Measurements from ENCODE around the gene MAT1A. TPM values are rescaled to one million over a fixed set of nuclear protein-coding genes. Genes with fewer than 3 reads are reported as not detected.

The MAT1A gene
- total RNA-seq, 1 donor from 2014 or later: 0.11 TPM

DNA sequence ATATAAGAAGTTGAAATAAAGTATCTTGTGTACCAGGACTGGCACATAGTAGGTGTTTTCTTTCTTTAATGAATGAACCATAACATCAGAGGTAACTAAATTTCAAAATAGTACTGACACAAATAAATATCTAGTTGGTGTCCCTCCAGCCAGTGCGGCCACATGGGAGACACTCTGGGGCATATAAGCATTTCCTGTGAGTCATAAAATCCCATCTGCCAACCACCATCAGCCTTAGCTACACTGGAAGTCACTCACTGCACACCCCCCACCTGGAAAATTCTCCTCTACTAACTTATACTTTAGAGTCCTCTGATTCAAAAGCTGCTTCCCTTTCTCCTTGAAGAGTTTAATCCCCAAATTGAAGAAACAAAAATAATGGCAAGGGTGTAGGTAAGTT lies 34.6 kb upstream of the MAT1A start:
- Mint-ChIP-seq H3K27me3 (ENCODE audit: low read depth, unreplicated experiment) (no peaks in the 10 kb centered on the region), H3K36me3 (ENCODE audit: low read depth, unreplicated experiment) (no peaks in the 10 kb centered on the region), H3K27ac (ENCODE audit: unreplicated experiment) (peak overlapping the region; percentile 89), H3K9me3 (ENCODE audit: unreplicated experiment) (peaks cover 3% of the 10 kb centered on the region), H3K4me1 (ENCODE audit: low read depth, unreplicated experiment) (peaks cover 22% of the 10 kb centered on the region), H3K4me3 (ENCODE audit: unreplicated experiment) (no peak overlapping the region)
- Histone ChIP-seq H3K4me3 (ENCODE audit: insufficient read depth, low read depth, low read length) (no peak overlapping the region), H3K4me1 (ENCODE audit: insufficient read depth, low read length) (no peaks in the 10 kb centered on the region), H2AFZ (ENCODE audit: low read depth, low read length) (no peak overlapping the region), H3K27ac (ENCODE audit: low read depth, low read length) (no peak overlapping the region), H3K4me2 (ENCODE audit: low read length) (no peak overlapping the region), H3K9me3 (ENCODE audit: insufficient read depth, low read depth, low read length) (no peaks in the 10 kb centered on the region), H4K20me1 (ENCODE audit: insufficient read depth, low read length) (no peaks in the 10 kb centered on the region), H3K9ac (ENCODE audit: low read length) (no peak overlapping the region), H3K27me3 (ENCODE audit: insufficient read depth, low read length) (no peaks in the 10 kb centered on the region), H3K36me3 (ENCODE audit: insufficient read depth, low read length) (no peaks in the 10 kb centered on the region), H3K79me2 (ENCODE audit: insufficient read depth, low read length) (no peaks in the 10 kb centered on the region)
- FAIRE-seq (no peak), DNase-seq (ENCODE audit: low read depth) (peak; percentile 12)
- TF ChIP-seq, protein P1, sequence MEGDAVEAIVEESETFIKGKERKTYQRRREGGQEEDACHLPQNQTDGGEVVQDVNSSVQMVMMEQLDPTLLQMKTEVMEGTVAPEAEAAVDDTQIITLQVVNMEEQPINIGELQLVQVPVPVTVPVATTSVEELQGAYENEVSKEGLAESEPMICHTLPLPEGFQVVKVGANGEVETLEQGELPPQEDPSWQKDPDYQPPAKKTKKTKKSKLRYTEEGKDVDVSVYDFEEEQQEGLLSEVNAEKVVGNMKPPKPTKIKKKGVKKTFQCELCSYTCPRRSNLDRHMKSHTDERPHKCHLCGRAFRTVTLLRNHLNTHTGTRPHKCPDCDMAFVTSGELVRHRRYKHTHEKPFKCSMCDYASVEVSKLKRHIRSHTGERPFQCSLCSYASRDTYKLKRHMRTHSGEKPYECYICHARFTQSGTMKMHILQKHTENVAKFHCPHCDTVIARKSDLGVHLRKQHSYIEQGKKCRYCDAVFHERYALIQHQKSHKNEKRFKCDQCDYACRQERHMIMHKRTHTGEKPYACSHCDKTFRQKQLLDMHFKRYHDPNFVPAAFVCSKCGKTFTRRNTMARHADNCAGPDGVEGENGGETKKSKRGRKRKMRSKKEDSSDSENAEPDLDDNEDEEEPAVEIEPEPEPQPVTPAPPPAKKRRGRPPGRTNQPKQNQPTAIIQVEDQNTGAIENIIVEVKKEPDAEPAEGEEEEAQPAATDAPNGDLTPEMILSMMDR (IDR thresholded peaks at IDR 0.05; ENCODE audit: insufficient read depth, low read depth, low read length): no peak
- no peak for TF ChIP-seq EZH2 (IDR thresholded peaks at IDR 0.05; ENCODE audit: insufficient read depth, low read length)

DNA sequence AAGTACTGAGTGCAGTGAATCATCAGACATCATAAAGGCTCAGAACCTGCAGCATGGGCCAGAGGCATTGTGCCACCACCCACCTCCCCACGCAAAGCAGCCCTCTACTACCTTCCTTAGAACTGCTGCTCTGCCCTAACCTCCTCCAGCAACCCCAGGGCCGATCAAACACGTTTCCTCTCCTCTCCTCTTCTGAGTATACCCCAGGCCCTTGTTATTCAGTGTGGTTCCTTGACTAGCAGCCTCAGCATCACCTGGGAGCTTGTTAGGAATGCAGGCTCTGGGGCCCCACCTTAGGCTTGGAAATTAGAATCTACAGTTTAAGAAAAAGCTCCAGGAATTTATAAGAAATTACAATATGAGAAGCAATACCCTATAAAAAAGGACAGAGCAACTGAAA lies 33.9 kb upstream of the MAT1A start:
- H3K27me3 Mint-ChIP-seq (ENCODE audit: low read depth, unreplicated experiment): no peaks in the 10 kb centered on the region
- Histone ChIP-seq H3K9me3 (ENCODE audit: insufficient read depth, low read depth, low read length) (no peaks in the 10 kb centered on the region), H2AFZ (ENCODE audit: low read depth, low read length) (no peak overlapping the region), H3K4me2 (ENCODE audit: low read length) (no peak overlapping the region), H3K27ac (ENCODE audit: low read depth, low read length) (no peak overlapping the region), H3K4me3 (ENCODE audit: insufficient read depth, low read depth, low read length) (no peak overlapping the region), H3K4me1 (ENCODE audit: insufficient read depth, low read length) (no peaks in the 10 kb centered on the region), H4K20me1 (ENCODE audit: insufficient read depth, low read length) (no peaks in the 10 kb centered on the region), H3K27me3 (ENCODE audit: insufficient read depth, low read length) (no peaks in the 10 kb centered on the region), H3K9ac (ENCODE audit: low read length) (no peak overlapping the region), H3K79me2 (ENCODE audit: insufficient read depth, low read length) (no peaks in the 10 kb centered on the region), H3K36me3 (ENCODE audit: insufficient read depth, low read length) (no peaks in the 10 kb centered on the region)
- H3K4me3 Mint-ChIP-seq (ENCODE audit: unreplicated experiment): no peak overlapping the region
- no peak for TF ChIP-seq EZH2 (IDR thresholded peaks at IDR 0.05; ENCODE audit: insufficient read depth, low read length)
- H3K27ac Mint-ChIP-seq (ENCODE audit: unreplicated experiment): peak overlapping the region; percentile 21
- FAIRE-seq (no peak), DNase-seq (ENCODE audit: low read depth) (no peak)
- H3K4me1 Mint-ChIP-seq (ENCODE audit: low read depth, unreplicated experiment): peaks cover 22% of the 10 kb centered on the region
- H3K9me3 Mint-ChIP-seq (ENCODE audit: unreplicated experiment): peaks cover 3% of the 10 kb centered on the region
- H3K36me3 Mint-ChIP-seq (ENCODE audit: low read depth, unreplicated experiment): no peaks in the 10 kb centered on the region

DNA sequence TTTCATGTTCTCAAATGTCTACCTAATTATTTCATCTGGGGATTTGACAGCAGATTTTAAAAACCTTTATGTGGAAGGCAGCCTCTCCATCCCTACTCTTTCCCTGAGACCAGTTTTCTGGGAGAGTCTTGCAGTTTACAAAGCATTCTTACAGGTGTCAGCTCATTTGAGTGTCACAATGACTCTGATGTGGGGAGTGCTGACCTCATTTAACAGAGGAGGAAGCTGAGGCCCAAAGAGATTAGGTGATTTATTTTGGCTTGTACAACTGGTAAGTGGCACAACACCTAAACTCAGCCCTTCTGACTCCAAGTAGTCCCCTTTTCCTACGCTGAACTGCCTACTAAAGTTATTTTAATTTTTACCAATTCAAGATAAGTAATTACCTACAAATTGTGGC lies 33.3 kb upstream of the MAT1A start:
- Histone ChIP-seq H3K9me3 (ENCODE audit: insufficient read depth, low read depth, low read length) (no peaks in the 10 kb centered on the region), H4K20me1 (ENCODE audit: insufficient read depth, low read length) (no peaks in the 10 kb centered on the region), H3K9ac (ENCODE audit: low read length) (no peak overlapping the region), H2AFZ (ENCODE audit: low read depth, low read length) (no peak overlapping the region), H3K4me1 (ENCODE audit: insufficient read depth, low read length) (no peaks in the 10 kb centered on the region), H3K4me3 (ENCODE audit: insufficient read depth, low read depth, low read length) (no peak overlapping the region), H3K4me2 (ENCODE audit: low read length) (no peak overlapping the region), H3K36me3 (ENCODE audit: insufficient read depth, low read length) (no peaks in the 10 kb centered on the region), H3K27me3 (ENCODE audit: insufficient read depth, low read length) (no peaks in the 10 kb centered on the region), H3K79me2 (ENCODE audit: insufficient read depth, low read length) (no peaks in the 10 kb centered on the region), H3K27ac (ENCODE audit: low read depth, low read length) (no peak overlapping the region)
- Mint-ChIP-seq H3K4me3 (ENCODE audit: unreplicated experiment) (no peak overlapping the region), H3K9me3 (ENCODE audit: unreplicated experiment) (peaks cover 3% of the 10 kb centered on the region), H3K4me1 (ENCODE audit: low read depth, unreplicated experiment) (peaks cover 22% of the 10 kb centered on the region), H3K27me3 (ENCODE audit: low read depth, unreplicated experiment) (no peaks in the 10 kb centered on the region), H3K27ac (ENCODE audit: unreplicated experiment) (no peak overlapping the region), H3K36me3 (ENCODE audit: low read depth, unreplicated experiment) (no peaks in the 10 kb centered on the region)
- DNase-seq (ENCODE audit: low read depth): no peak
- FAIRE-seq: no peak
- no peak for TF ChIP-seq EZH2 (IDR thresholded peaks at IDR 0.05; ENCODE audit: insufficient read depth, low read length)
- TF ChIP-seq, protein P1 (IDR thresholded peaks at IDR 0.05; ENCODE audit: insufficient read depth, low read depth, low read length): no peak
